DMS153 (cell line): ENCODE measurements around the gene ZNF785.
"Not testable (repeated sequence)": the region's sequence is repeated elsewhere in the genome, so short reads cannot be mapped to it uniquely, and the experiment has no call there.

Experiments used
- DNase-seq: peaks from one replicate; lab custom pipeline; 2025; lab: John Stamatoyannopoulos, UW

Gene ZNF785

DNA sequence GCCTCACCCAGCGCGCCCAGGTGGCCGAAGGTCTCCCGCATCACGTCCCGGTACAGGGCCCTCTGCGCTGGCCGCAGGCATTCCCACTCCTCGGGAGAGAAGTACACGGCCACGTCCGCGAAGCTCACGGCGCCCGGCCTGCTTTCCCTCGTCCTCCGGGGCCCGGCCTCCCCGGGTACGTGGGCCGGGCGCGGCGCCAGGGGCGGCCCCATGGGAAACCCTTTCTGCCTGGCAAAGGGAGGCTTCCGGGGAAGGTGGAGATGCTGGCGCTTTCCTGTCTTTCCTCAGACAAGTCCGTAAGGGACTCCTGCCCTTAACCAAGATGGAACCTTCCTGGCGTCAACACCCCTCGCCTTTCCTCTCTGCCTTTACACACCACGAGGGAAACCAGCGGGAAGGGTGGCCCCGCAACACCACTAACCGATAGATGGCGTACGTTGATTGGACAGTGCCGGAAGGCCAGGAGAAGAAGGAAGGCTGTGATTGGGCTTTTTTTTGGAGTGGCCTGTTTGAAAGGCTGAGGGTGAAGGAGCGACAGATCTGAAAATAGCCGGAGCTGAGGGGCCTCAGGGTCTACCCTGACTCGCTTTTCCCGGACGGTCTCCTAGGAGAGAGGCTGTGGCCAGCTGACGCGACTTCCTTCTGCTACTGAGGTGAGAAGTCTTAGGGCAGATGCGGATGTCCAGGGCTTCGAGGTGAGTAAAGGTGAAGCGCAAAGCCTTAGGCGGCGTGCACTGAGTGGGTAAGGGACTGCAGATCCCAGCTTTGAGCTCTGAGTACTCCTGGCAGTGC lies at the start of gene ZNF785:
Gene ZNF785, minus strand, starts transcription at position 298 of the 792 bp plus-strand sequence. Its CDS starts 86 bp downstream, at position 212.
- DNase-seq = peak; percentile 98

DNA sequence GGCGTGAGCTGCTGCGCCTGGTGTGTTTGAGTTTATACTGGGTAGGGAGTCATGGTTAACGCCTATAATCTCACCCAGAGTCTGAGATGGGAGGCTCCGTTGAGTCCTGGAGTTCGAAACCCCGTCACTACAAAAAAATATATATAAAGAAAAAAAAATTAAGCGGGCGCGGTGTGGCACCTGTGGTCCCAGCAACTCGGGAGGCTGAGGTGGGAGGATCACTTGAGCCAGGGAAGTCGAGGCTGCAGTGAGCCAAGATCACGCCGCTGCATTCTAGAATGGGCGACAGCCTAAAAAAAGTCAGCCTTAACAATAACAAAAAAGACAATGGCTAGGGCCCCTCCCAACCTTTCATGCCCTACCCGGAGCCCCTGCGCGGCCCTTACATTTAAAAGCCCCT lies 48.0 kb upstream of the ZNF785 start:
- no peak for DNase-seq

DNA sequence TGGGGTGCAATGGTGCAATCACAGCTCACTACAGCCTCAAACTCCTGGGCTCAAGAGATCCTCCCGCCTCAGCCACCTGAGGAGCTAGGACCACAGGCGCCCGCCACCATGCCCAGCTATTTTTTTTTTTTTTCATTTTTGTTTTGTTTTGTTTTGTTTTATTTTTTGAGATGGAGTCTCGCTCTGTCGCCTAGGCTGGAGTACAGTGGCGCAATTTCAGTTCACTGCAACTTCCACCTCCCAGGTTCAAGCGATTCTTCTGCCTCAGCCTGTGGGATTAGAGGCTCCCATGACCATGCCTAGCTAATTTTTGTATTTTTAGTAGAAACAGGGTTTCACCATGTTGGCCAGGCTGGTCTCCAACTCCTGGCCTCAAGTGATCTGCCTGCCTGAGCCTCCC lies 47.0 kb upstream of the ZNF785 start:
- DNase-seq = not testable (repeated sequence)

DNA sequence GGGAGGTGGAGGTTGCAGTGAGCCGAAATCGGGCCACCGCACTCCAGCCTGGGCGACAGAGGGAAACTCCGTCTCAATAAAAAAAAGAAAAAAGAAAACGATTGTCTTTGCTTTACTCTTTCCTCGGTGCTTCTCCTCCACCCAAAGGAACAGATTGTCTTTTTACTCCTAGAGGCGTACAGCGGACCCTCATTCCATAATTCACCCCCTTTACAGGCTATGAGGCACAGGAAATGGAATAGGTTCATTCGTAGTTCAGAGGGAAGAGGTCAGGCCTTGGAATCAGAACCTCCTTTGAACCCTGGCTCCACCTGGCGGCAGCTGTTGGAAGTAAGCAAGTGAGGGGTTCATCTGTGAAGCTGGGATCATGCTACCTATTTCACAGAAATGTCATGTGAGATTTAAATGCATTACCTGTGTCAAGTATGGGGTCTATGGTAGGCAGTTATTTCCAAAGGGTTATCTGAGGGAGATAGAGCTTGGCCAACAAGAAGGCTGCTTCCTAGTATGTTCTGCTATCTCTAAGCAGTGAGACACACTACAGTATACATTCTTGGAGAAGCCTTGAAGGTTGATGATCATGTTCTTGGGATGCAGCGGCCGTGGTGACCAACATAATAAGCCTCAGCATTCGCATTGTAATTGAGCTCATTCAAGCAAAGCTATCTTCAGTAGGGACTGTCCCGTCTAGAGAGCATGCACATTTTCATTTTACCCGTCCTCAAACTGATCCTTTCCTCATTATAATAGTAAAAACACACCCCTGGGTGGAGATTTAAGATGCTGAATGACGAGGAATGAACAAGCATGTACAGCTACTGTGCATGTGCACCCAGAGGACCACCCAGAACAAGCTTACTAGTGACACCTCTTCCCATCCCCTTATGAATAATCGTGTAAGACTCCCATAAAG lies 43.4 kb upstream of the ZNF785 start:
- DNase-seq = peak; percentile 76

DNA sequence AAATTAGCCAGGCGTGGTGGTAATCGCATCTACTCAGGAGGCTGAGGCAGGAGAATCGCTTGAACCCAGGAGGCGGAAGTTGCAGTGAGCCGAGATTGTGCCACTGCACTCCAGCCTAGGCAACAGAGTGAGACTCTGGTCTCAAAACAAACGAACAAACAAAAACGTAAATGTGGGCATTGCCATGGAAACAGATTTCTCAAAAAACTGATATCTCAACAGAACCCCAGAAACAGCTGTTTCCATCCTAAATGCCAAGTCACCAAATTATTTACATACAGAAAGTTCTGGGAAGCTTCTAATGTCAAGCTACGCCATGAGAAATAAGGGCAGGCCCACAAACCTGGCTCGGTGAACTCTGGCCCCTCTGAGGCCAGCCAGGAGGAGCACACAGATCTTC lies 40.7 kb upstream of the ZNF785 start:
- DNase-seq = no peak

DNA sequence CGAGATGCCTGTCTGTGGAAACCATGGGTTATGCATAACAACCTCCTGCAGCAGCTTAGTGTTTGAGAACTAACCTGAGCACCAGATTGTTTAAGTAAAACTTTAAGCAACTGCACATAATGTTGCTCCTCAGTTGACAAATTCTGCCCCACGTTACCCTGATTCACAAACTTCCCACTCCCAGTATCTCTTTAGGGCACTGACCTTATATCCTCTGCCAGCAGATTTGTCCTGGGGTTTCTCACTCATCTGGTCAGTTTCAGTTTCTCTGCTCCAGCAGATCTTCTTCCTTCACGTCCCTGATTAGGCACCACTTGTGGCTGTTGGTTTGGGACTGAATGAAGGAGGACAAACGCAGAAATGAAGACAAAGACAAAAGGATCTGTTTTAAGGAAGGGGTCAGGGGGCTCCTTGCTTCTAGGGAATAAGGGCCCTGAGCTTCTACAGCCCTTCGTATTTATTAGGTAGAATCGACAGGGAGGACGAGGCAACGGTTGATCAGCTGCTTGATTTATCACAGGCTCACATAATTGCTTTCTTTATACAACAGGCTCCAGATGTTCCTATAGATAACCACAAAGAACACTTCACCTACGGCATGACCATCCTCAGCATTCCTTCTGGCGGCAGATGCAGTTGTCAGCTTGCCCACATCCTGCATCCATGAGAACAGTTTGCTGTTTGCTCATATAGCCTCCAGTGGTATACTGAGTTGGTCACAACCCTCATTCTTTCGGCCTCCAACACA lies 38.2 kb upstream of the ZNF785 start:
- no peak for DNase-seq

DNA sequence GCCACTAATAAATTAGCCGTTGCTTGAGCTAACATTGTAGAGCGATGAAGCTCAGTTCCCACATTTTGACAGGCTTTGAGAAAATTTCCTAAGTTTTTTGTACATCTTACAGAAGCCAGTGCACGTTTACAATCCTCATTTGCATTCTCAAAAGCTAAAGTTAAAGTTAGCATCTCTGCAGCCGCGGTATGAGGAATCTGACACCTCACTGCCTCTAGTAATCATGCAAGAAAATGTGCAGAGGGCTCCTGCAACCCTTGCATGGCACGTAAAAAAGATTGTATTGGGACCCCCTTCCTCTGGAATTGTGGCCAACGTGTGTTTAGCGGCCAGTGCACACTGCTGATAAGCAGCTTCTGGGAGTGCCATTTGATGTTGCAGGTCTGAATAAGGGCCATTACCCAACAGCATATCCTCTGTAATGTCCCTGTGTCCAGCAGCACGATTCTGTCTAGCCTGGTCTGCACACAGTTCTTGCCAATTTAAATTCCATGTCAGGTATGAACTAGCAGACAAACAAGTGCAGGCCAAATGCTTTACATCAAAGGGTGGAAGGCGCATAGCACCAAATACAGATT lies 37.0 kb upstream of the ZNF785 start:
- DNase-seq = no peak

DNA sequence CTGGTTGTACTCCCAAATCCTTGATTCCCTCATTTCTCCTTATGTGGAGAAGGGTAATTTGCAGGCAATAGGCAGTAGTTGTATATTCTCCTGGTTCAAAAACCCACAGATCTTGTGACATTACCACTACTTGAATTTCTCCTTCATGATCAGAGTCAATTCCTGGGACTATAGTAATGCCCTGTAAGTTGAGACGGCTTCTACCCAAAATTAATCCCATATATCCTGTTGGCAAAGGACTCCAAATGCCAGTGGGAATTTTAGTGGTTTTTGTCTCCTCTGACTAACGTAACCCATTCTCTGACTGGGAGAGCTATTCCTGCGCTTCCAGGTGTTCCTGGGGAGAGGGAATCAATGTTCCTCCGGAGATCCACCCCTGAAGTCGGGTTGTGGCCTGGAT lies 36.3 kb upstream of the ZNF785 start:
- DNase-seq = no peak

DNA sequence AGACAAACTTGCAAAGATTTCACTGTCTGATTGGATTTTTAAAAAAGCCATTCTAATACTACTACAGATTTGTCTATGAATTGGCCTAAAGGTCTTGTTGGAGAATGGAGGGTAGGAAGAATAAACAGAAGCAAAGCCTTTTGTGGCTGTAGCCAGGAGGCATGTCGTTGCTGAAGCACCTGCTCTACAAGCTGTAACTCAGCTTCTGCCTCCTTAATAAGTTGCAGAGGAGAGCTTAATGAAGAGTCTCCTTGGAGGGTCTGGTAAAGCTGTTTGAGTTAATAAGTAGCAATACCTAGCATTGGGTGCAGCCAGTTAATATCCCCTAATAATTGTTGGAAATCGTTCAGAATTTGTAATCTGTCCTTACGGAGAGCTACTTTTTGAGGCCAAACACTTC lies 34.7 kb upstream of the ZNF785 start:
- DNase-seq = no peak

DNA sequence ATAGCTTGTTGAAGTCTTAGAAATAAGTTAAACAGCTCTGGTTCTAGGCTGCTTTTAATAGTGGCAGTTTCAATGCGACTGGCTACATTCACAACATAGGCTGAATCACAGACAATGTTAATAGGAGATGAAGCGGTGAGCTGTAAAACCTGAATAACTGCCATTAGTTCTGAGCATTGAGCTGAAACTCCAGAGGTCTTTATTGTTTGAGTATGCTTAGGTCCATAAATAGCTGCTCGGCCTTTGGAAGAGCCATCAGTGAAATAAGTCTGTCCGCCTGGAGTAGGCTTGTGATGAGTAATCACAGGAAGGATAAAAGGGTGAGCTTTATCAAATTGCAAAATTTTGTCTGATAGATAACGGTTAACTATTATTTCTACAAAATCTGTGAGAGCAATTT lies 34.1 kb upstream of the ZNF785 start:
- DNase-seq = no peak

DNA sequence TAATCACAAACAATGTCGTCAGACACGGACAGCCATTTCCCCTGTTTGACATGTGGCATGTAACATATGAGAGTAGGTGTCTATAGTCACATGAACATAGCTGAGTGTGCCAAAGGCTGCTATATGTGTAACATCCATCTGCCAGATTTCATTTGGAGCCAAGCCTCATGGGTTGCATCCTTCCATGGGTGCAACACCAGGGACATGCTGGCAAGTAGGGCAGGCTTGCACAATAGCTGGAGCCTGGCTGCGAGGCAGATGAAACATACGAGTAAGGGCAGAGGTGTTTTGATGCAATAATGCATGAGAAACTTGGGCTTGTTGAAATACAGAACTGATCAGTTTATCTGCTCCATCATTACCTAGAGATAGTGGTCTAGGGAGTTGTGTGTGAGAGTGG lies 33.7 kb upstream of the ZNF785 start:
- DNase-seq = no peak

DNA sequence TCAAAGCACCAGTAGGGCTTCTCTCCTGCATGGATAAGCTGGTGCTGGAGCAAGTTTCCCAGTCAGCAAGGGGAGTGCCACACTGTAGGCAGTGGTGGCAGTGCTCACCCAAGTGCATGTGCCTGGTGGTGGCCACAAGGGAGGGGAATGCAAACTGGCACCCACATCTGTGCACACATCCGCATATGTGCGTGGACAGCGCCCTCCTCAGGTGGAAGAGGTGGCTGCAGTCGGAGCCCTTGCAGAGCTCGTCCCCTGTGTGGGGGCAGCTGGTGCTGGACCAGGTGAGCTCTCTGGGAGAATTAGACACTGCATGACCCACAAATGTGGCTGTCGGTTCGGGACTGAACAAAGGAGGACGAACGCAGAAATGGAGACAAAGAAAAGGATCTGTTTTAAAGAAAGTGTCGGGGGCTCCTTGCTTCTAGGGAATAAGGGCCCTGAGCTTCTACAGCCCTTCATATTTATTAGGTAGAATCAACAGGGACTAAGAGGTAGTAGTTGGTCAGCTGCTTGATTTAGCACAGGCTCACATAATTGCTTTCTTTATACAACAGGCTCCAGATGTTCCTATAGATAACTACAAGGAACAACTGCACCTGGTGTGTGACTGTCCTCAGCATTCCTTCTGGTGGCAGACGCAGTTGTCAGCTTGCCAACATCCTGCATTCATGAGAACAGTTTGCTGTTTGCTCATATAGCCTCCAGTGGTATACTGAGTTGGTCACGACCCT lies 30.0 kb upstream of the ZNF785 start:
- DNase-seq = no peak

DNA sequence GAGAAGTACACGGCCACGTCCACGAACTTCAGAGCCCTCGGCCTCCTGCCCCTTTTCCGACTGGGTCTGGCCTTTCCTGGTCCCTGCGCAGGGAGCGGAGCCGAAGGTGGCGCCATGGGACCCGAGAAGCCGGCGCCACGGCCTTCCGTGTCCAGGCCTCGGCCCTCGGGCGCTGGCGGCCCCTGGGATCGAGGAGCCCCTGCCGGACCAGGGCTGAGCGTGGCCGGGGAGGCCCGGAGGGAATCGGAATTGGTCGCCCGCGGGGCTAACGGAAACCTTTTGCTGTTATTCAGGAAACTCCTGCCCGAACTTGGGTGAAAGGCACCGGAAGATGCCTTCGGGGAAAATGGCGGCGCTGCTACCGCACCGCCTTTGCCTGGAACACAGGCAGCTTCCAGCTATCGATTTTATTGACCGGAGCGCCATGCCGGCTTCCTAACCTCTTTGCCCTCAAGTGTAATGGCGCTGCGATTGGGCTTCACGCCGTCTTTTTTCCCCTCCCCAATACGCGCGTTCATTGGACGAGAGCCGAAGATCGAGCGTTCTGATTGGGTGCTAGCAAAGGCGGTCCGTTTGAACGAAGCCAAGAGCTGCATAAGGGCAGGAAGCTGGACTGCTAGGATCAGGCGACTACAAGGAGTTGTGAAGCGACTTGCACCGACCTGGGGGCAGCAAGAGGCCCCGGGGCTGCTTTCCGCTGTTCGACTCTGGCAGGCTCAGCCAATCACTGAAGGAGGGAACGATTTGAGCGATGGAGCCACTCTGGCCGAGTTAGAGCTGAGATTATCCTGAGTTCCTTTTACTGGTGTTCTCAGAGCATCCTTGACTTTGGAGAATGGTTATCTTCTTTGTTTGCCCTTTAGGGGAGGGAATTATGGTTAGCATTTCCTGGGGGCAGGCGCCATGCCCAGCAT lies 24.7 kb upstream of the ZNF785 start, which contains the start of gene ZNF689:
Gene ZNF689, minus strand, starts transcription at position 464 of the 914 bp plus-strand sequence. Its CDS starts 348 bp downstream, at position 116.
- peak; percentile 95 for DNase-seq

DNA sequence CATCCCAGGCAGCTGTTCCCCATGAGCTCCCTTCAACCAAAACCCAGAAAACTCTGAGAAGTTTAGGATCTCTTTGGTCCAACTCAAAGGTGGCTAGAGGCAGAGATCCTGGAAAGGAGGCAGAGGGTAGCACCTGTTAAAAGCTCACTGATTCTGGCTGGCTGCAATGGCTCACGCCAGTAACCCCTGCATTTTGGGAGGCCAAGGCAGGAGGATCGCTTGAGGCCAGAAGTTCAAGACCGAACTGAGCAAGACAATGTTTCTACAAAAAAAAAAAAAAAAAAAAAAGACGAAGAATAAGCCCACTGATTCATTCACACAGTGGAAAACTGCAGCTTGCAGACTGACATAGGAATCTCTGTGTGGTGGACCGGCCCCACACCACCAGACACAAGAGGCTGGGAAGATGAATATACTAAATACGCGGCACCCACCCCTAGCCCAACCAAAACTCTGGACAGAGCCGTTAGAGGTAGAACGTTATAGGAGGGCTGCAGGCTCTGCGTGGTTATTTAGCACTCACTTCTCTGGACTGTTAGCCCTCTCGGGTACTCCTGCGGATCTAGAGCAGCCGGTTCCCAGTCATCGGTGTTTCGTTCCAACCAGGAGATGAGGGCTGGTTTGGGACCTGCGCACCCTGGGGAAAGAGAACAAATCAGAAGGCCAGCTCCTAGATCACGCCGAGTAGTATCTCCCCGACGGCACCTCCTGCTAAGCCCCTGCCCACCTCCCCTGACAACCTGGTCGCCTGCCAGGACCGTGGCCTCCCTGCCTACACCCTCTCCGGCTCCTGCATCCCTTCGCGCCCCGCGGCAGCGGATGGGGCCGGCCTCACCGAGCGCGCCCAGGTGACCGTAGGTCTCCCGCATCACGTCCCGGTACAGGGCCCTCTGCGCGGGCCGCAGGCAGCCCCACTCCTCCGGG lies 23.8 kb upstream of the ZNF785 start:
- no peak for DNase-seq

DNA sequence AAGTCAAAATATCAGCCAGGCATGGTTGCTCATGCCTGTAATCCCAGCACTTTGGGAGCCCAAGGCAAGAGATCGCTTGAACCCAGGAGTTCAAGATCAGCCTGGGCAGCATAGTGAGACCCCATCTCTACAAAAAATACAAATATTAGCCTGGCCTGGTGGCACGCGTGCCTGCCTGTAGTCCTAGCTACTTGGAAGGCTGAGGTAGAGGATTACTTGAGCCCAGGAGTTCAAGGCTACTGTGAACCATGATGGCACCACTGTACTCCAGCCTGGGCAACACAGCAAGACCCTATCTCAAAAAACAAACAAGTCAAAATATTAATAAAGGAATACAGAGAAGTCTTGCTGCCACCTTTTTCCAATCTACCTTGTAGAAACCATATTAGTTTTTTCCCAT lies 20.5 kb upstream of the ZNF785 start:
- no peak for DNase-seq

DNA sequence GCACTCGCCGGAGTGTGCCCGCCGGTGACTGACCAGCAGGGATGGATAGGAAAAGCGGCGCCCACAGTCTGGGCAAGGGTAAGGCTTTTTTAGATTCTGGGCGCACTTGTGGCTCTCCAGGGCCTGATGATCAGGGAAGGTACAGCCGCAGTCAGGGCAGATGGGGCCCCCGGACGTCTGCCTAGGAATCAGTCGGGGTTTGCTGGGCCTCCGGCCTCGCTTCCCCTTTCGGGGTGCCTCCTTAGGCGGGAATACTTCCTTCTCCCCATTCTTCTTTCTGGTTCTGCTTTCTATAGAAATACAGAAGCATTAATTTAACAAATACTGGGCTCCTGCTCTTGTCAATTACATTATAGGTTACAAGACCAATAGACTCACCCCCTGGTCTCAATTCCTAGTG lies 19.7 kb upstream of the ZNF785 start:
- DNase-seq = no peak

DNA sequence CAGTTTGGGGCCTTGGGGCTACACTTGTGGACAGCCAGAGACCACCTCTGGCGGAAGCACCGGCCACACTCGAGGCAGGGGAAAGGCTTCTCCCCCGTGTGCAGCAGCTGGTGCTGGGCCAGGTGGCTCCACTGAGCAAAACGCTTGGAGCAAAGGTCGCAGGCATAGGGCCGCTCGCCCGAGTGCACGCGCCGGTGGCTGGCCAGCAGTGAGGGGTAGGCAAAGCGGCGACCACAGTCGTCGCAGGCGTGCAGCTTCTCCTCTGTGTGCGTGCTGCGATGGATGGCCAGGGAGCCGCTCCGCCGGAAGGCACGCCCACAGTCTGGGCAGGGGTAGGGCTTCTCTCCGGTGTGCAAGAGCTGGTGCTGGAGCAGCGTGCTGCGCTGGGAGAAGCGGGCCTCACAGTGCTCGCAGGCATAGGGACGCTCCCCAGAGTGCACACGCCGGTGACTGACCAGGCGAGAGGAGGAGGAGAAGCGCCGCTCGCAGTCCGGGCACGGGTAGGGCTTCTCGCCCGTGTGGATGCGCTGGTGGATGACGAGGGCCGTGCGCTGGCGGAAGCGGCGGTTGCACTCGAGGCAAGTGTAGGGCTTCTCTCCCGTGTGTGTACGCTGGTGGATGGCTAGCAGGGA lies 18.9 kb upstream of the ZNF785 start:
- no peak for DNase-seq

DNA sequence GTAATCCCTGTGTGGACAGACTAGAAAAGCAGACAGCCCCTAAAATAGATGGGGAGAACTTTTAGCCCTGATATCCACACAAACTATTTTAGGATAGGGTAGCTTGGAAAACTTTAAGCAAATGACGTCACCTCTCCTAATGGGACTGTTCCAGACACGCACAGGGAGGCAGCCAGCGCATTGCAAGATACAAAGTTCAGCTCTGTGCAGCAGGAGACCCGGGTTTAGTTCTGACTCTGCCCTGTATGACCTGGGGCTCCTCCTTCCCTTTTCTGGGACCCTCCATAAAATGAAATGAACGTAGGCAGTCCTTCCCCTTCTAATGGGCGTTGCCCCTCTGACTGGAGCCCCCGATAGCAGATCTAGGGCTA lies 18.4 kb upstream of the ZNF785 start:
- DNase-seq = no peak
